Stimulated activated CD4-positive, alpha-beta T cell treated with anti-CD3 and anti-CD28 coated beads, Interleukin-1b, Interleukin-23, amount 100 ng/mL, for 4 hours (primary cell): Measurements from ENCODE around the gene GAR1.
"Not testable (repeated sequence)": the region's sequence is repeated elsewhere in the genome, so short reads cannot be mapped to it uniquely, and the experiment has no call there.

Experiments
- DNase-seq, 2 donors: peaks; one replicate each; pipeline ENCODE4 v3.0.0-alpha.2; 2020; ENCODE audit warnings: low read depth in 2 of 2

GAR1 gene

DNA sequence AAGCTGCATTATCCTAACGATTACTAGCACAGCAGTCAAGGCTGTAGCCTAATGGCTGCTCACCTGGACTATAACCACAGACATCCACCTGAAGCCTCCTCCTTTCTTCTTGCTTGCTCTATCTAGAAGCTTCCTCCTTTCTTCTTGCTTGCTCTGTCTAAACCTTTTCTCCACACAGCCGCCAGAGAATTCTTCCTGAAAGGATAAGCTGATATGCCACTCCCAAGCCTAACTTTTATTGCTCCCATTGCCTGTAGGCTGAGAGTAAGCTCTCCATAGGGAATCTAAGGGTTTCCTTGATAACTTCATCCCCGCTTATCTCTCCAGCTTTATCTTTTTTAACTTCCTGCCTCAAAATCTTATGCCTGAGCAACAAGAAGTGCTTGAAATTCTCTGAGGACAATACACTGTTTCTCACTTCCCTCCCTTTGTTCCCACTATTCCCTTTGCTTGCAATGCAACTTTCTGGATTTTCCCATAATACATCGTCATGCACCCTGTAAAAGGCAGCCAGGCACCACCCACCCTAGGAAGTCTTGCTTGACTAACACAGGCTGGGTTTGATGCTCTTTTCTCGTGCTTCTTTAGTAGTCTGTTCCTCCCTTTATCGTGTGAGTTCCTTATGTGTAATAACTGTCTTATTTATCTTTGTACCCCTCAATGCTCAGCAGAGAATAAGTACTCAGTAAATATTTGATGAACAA, 31.0 kb downstream of the GAR1 start:
- DNase-seq, result no peak

DNA sequence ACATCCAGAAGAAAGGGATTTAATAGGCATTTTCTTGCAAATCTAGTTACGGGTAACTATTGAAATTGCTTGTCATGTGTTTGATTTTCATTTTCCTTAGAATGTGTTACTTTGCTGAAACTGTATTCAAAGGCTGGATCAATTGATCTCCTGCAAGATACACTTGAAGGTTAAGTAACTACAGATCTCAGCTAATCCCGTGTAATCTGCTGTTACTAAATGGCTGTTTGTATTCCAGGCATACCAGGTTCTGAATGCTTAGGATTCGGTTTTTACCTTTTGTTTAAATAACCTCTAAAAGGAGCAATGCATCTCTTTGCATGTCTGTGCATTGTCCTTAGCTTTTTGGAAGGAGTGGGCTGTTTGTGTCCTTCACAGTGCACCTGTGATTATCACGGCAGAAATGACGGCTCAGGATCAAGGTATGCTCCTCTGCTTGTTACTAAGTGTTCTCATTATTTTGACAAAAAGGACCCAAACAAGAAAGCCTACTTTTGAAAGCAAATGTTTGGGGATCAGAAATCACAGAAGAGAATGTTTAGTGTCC, 32.4 kb downstream of the GAR1 start, which contains the start of gene LRIT3:
Gene LRIT3, plus strand, starts transcription at position 212 of the 547 bp plus-strand sequence. Its CDS starts 95 bp downstream, at position 307.
- DNase-seq, result no peak

DNA sequence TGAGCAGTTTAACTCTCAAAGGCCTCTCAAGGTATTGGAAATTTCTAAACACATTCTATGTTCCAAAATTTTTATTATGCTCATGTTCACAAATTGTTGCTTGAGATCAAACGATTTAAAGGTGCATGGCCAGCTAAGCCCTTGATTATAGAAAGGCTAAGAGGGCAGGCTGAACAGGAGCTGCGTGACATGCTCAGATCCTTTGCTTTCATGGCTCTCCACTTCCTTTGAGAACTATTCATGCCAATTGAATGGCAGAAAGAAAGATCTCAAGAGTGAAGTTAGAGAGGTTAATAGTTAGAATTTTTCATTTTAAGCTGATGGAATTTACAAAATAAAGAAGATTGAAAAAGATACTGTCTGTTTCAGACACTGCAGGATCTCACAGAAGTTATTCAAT, 32.9 kb downstream of the GAR1 start:
- DNase-seq, result no peak

DNA sequence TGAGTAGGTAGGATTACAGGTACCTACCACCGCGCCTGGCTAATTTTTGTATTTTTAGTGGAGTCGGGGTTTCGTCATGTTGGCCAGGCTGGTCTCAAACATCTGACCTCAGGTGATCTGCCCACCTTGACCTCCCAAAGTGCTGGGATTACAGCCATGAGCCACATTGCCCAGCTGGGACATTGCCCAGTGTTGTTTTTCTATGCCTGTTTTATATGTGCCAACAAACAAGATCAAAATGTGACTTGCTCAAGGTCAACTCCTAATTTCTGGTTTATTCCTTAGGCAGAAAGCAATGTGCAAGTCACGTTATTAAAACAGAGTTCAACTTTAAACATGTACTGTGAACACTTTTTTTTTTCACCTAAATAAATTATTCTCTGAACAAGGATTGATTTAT, 35.0 kb downstream of the GAR1 start:
- DNase-seq, result no peak

DNA sequence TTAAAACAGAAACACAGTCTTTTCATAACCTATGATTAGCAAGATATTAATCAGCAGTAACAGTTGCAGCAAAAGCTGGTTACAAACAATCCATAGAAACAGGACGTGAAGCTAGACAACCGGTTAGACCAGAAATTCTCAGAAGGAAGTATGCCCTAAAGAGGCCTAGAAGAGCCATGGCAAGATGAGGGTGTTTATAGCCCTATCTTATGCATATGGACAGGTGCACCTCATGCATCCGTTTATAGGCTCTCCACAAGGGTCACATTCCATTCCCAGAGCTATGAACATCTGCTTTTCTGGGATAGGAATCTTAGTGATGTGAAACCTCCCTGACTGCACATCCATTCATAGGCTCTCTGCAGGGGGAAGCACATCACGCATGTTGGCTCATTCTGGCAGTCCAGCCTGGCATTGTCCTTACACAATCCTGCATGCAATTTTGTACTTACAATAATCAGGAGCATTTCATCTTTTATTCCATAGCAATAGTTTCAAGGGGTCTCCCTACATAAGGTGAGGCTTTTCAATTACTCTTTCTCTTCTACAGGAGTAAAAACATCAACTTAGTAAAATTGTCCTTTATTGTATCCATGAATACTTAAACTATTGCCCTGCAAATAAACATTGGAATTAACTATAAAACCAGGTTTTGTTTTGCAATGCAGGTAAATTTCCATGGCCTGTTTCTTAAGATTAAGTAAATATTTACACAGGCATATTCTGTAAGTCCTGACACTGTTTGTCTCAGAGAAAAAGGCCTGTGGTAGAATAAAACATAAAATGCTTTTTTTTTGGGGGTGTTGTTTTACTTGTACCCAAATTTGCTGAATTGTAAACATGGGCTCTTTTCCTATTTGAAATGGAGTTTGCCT, 44.1 kb downstream of the GAR1 start:
- DNase-seq, result not testable (repeated sequence)

DNA sequence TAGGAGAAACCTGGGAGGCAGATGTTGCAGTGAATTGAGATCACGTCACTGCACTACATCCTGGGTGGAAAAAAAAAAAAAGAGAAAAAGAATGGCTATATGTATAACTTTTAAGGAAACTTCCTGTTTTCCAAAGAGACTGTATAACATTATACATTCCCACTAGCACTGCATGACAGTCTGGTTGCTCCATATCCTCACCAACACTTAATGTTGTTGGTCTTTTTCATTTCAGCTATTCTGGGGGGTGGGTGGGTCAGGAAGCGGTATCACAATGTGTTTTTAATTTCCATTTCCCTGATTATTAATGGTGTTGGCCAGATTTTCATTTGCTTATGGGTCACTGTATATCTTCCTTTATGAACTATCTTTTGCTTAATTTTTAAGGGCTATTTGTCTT, 45.7 kb downstream of the GAR1 start:
- DNase-seq, result no peak

DNA sequence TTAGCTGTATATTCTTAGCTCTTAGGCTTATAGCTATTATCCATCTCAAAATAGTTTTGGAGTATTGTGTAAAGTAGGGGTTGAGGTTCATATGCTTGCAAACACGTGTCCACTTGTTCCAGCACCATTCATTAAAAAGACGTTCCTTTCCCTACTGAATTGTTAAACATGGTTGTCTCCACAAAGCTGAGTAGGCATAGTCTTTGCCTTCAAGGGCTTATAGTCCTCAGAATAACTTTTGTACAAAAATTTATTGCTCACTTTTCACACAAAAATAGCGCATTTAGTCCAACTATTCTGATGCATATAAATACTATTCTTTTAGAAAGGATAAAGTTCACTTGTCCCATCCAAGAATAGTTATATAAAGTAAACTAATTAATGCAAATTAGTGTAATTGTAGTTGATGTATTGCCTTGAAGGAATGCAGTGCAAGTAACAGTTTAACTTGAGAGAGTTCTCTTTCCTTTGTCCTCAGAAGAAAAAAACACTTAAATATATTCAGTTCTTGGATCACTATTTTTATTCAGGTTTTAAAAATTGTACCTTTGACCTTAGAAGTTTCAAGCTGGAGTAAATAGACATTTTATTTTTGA, 46.5 kb downstream of the GAR1 start:
- no peak for DNase-seq

DNA sequence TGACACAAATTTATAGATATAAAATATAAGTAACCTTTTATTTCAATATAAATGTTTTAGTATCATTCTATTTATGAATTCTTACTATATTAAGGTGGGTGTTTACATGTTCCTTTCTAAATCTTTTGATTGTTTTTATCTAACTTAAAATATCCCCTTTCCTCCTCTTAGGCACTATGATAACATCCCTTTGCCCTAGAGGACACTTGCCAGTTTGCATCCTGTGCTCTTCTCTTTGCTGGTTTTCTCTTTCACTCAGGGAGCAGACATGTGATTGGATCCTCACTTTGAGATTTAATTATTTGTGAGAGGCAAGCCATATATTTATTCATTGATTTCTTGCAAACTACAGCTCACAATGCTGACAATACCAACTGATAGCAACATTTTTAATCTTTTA, 48.6 kb downstream of the GAR1 start:
- DNase-seq, result no peak

DNA sequence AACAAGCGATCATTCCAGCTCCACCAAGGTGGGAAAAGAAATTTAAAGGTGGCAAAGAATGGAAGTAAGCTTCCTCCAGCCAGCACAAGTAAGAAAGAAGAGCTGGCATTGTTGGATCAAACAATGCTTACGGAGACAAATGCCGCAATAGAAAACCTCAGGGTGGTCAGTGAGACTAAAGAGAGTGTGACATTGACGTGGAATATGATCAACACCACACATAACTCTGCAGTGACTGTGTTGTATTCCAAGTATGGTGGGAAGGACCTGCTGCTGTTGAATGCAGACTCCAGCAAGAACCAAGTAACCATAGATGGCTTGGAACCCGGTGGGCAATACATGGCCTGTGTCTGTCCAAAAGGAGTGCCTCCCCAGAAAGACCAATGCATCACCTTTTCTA, 54.5 kb downstream of the GAR1 start:
- DNase-seq, result no peak

DNA sequence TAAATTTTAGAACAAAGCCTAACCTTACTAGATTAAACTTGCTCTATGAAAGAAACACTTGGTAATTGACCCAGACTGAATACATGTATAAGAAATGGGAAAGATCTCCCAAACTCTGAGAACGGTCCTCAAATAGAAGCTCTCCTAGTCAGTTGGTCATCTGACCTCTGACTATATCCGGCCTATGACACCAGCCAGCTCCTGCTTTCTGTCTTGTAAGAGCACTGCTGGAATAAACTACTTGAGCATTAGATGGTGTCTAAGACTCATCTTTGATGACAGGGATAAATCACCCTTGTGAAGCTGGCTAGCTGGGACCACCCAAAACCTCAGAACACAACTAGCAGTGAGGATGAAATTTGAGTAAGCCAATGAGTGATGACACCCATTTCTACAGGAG, 56.5 kb downstream of the GAR1 start:
- no peak for DNase-seq

DNA sequence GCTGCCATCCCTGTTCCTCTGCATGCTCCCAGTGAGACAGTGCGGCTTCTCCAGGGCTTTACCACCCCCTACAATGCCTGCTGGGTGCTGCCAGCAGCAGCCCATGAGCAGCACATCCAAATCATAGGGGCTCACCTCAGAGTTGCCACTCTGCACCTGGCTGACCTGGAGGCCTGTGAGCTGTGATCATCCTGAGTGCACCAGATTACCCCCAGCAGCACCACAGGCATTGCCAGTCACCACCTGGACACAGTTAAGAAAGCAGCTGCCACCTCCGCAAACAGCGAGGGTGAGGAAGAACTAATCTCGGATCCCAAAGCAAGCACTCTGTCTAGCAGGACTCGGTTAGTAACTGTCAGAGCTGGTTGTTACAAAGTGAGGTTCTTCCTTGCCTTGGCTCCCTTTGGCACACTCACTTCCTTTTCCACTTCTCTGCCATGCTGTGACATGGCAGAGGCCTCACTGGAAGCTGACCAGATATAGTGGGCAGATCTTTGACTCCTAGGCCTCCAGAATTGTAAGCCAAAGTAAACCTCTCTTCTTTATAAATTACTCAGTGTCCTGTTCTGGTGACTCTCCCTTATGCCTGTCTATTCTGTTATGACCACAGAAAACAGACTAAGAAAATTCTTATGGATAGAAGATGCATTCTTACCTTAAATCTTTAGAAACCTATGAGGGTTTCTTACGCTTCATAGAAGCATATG, 57.5 kb downstream of the GAR1 start:
- DNase-seq, result no peak

DNA sequence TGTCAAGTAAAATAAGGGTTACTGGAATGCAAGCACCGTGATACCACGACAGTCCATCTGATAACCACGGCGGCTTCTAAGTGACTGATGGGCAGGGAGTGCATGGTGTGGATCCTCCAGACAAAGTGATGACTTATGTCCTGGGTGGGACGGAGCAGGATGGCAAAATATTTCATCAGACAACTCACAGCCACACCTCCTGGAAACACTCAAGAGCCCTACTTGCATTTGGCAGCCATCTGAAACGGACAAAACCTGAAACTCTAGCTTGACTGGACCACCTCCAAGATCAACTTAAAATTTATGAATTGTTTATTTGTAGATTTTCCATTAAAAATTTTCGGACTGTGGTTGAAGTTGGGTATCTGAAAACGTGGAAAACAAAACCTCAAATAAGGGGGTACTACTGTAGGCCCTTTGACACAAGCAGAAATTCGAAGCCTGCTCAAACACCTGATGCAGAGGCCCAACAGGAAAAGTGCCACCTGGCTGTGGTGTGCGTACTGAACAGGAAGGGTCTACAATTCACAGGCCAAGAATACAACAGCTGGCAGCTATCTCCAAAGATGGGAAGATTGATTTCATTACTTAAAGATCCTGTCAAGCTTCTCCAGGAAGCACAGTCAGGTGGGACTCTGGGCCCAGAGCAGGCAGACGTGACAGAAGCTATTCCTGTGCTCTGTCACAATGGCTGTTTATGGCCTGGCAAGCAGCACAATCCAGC, 58.4 kb downstream of the GAR1 start:
- no peak for DNase-seq
